H9 (cell line): ENCODE measurements around the gene GFOD2. TPM values are rescaled to one million over a fixed set of nuclear protein-coding genes. Genes with fewer than 3 reads are reported as not detected.
A peak's percentile ranks its signal among the peaks of the same experiment; 100 is the strongest.

ENCODE experiments used
- DNase-seq: peaks from one replicate; pipeline ENCODE4 v3.0.0-alpha.2; 2017
- H2AFZ ChIP-seq: one replicate; pipeline ENCODE4 v1.6.1; 2013; ENCODE audit warnings: mild to moderate bottlenecking, low read length, control low read depth, moderate library complexity
- H2AK5ac ChIP-seq: 2 replicates; pipeline ENCODE4 v1.6.1; 2013; ENCODE audit warnings: low read length, control low read depth, mixed read lengths; ENCODE audit not compliant: insufficient read length
- H2BK120ac ChIP-seq: one replicate; pipeline ENCODE4 v1.6.1; 2013; ENCODE audit warnings: low read depth, mild to moderate bottlenecking, low read length, control low read depth, inconsistent platforms; ENCODE audit not compliant: poor library complexity, severe bottlenecking
- H2BK12ac ChIP-seq: 2 replicates; pipeline ENCODE4 v1.6.1; 2013; ENCODE audit warnings: low read length, control low read depth, mixed read lengths, low read depth; ENCODE audit not compliant: insufficient read length
- H2BK15ac ChIP-seq: 2 replicates; pipeline ENCODE4 v1.6.1; 2013; ENCODE audit warnings: low read depth, low read length, control low read depth
- H2BK20ac ChIP-seq: one replicate; pipeline ENCODE4 v1.6.1; 2013; ENCODE audit warnings: low read depth, mild to moderate bottlenecking, low read length, control low read depth, inconsistent platforms; ENCODE audit not compliant: poor library complexity, severe bottlenecking
- H2BK5ac ChIP-seq: 2 replicates; pipeline ENCODE4 v1.6.1; 2013; ENCODE audit warnings: low read length, control low read depth, mixed read lengths; ENCODE audit not compliant: insufficient read length
- H3K14ac ChIP-seq: 2 replicates; pipeline ENCODE4 v1.6.1; 2013; ENCODE audit warnings: low read length, control low read depth; ENCODE audit not compliant: insufficient read depth
- H3K18ac ChIP-seq: 2 replicates; pipeline ENCODE4 v1.6.1; 2013; ENCODE audit warnings: low read depth, mild to moderate bottlenecking, mixed read lengths, low read length, control low read depth; ENCODE audit not compliant: insufficient read length
- H3K23ac ChIP-seq: 2 replicates; pipeline ENCODE4 v1.6.1; 2013; ENCODE audit warnings: low read length, control low read depth, mixed read lengths, low read depth; ENCODE audit not compliant: insufficient read length
- H3K23me2 ChIP-seq: 2 replicates; pipeline ENCODE4 v1.6.1; 2013; ENCODE audit warnings: low read depth, mild to moderate bottlenecking, mixed read lengths, low read length, control low read depth; ENCODE audit not compliant: insufficient read length, poor library complexity, severe bottlenecking
- H3K27ac ChIP-seq: 2 replicates; pipeline ENCODE4 v1.5.1; 2013; ENCODE audit warnings: low read length, control low read depth, mixed read lengths, low read depth; ENCODE audit not compliant: insufficient read length
- H3K27me3 ChIP-seq: 2 replicates; pipeline ENCODE4 v1.6.1; 2013; ENCODE audit warnings: low read length, control low read depth, inconsistent platforms; ENCODE audit not compliant: insufficient read depth
- H3K4ac ChIP-seq: 2 replicates; pipeline ENCODE4 v1.6.1; 2013; ENCODE audit warnings: low read depth, mild to moderate bottlenecking, control low read depth, inconsistent platforms, low read length, moderate library complexity
- H3K4me1 ChIP-seq: 2 replicates; pipeline ENCODE4 v1.6.1; 2013; ENCODE audit warnings: low read length, control low read depth, inconsistent platforms; ENCODE audit not compliant: insufficient read depth
- H3K4me2 ChIP-seq: 2 replicates; pipeline ENCODE4 v1.6.1; 2013; ENCODE audit warnings: low read length, control low read depth, mixed read lengths; ENCODE audit not compliant: insufficient read length, insufficient read depth
- H3K56ac ChIP-seq: 2 replicates; pipeline ENCODE4 v1.6.1; 2013; ENCODE audit warnings: low read depth, mild to moderate bottlenecking, mixed read lengths, low read length, control low read depth; ENCODE audit not compliant: insufficient read length
- H3K79me1 ChIP-seq: 2 replicates; pipeline ENCODE4 v1.6.1; 2013; ENCODE audit warnings: low read depth, mild to moderate bottlenecking, moderate library complexity, low read length, control low read depth, inconsistent platforms; ENCODE audit not compliant: insufficient read depth, poor library complexity, severe bottlenecking
- H3K79me2 ChIP-seq: 2 replicates; pipeline ENCODE4 v1.6.1; 2013; ENCODE audit warnings: low read length, control low read depth, inconsistent platforms; ENCODE audit not compliant: insufficient read depth
- H3K9ac ChIP-seq: 2 replicates; pipeline ENCODE4 v1.6.1; 2013; ENCODE audit warnings: low read length, control low read depth, mixed read lengths; ENCODE audit not compliant: insufficient read length; ENCODE audit errors: extremely low read depth
- H3K9me3 ChIP-seq: one replicate; pipeline ENCODE4 v1.6.1; 2013; ENCODE audit warnings: low read depth, low read length, inconsistent platforms; ENCODE audit not compliant: control insufficient read depth
- H3T11ph ChIP-seq: one replicate; pipeline ENCODE4 v1.6.1; 2013; ENCODE audit warnings: mild to moderate bottlenecking, low read length, control low read depth, inconsistent platforms
- H4K20me1 ChIP-seq: one replicate; pipeline ENCODE4 v1.6.1; 2013; ENCODE audit not compliant: control insufficient read depth, insufficient read length, insufficient read depth
- H4K5ac ChIP-seq: 2 replicates; pipeline ENCODE4 v1.6.1; 2013; ENCODE audit warnings: low read depth, mild to moderate bottlenecking, mixed read lengths, low read length, control low read depth; ENCODE audit not compliant: insufficient read length
- H4K8ac ChIP-seq: replicated peaks from 2 replicates; pipeline ENCODE4 v1.6.1; 2013; ENCODE audit warnings: low read length, control low read depth, mixed read lengths, low read depth; ENCODE audit not compliant: insufficient read length
- H4K91ac ChIP-seq: 2 replicates; pipeline ENCODE4 v1.6.1; 2013; ENCODE audit warnings: low read depth, mild to moderate bottlenecking, moderate library complexity, mixed read lengths, low read length, control low read depth; ENCODE audit not compliant: insufficient read length
- H3K27ac Mint-ChIP-seq, 3 experiments: 2 replicates in 2 of 3; 3 replicates in 1 of 3; pipeline ENCODE4 v1.8.0; 2020 to 2021; ENCODE audit warnings: mixed read lengths in 3 of 3, mild to moderate bottlenecking in 1 of 3, moderate library complexity in 1 of 3
- H3K27me3 Mint-ChIP-seq: 2 replicates; pipeline ENCODE4 v1.8.0; 2021; ENCODE audit warnings: low read depth, mild to moderate bottlenecking, moderate library complexity, mixed read lengths
- H3K36me3 Mint-ChIP-seq, 3 experiments: 2 replicates in 2 of 3; 3 replicates in 1 of 3; pipeline ENCODE4 v1.8.0; 2020 to 2021; ENCODE audit warnings: low read depth in 3 of 3, mixed read lengths in 3 of 3; ENCODE audit not compliant: insufficient read depth in 1 of 3
- H3K4me1 Mint-ChIP-seq, 2 experiments: 2 replicates each; pipeline ENCODE4 v1.8.0; 2020; ENCODE audit warnings: mixed read lengths in 2 of 2
- H3K4me3 Mint-ChIP-seq, 2 experiments: 2 replicates in 1 of 2; 3 replicates in 1 of 2; pipeline ENCODE4 v1.8.0; 2020 to 2021; ENCODE audit warnings: mild to moderate bottlenecking in 2 of 2, mixed read lengths in 2 of 2, moderate library complexity in 1 of 2
- H3K9me3 Mint-ChIP-seq, 2 experiments: 2 replicates in 1 of 2; 3 replicates in 1 of 2; pipeline ENCODE4 v1.8.0; 2020; ENCODE audit warnings: mild to moderate bottlenecking in 2 of 2, mixed read lengths in 2 of 2, moderate library complexity in 1 of 2
- CTCF ChIP-seq: fragments of 200-600 bp; sonication (generic); conservative IDR thresholded peaks from 3 replicates; pipeline ENCODE4 v1.8.0; 2021; ENCODE audit warnings: antibody characterized with exemption, mild to moderate bottlenecking
- WGBS: extraction: QIAGEN DNeasy Blood & Tissue Kit; methylation state at CpG from one replicate; pipeline ENCODE4 v1.1.7; 2013; ENCODE audit warnings: missing lambda C conversion rate, low lambda C conversion rate, mixed read lengths; ENCODE audit not compliant: insufficient read length; ENCODE audit errors: extremely low coverage; 5-methylcytosine and 5-hydroxymethylcytosine counted together
- total RNA-seq: library from RNA; stranded (reverse); gene quantifications from 2 replicates; pipeline ENCODE4 v1.2.1, GENCODE V29; 2021

GFOD2 gene
- total RNA-seq, 1 experiment from 2014 or later, result 21.8 TPM

GRCh38 chr16:67663151-67663876 lies 55.8 kb downstream of the GFOD2 start:
- no peak overlapping the region for H4K8ac ChIP-seq
- peak; percentile 79 for DNase-seq
- no peak overlapping the region for H3K18ac ChIP-seq
- H3K27me3 ChIP-seq, result no peaks in the 10 kb centered on the region
- no peak overlapping the region for H3K4ac ChIP-seq
- H2BK5ac ChIP-seq, result no peak overlapping the region
- no peak overlapping the region for H3K9ac ChIP-seq
- no peaks in the 10 kb centered on the region for H3K4me1 ChIP-seq
- H3K27ac Mint-ChIP-seq, result peak overlapping the region in 1 of 3 experiments; percentile 64; a peak in 1 of 7 replicates
- H4K5ac ChIP-seq, result no peak overlapping the region
- H4K20me1 ChIP-seq, result no peaks in the 10 kb centered on the region
- H3K23ac ChIP-seq, result no peak overlapping the region
- H3K9me3 Mint-ChIP-seq, result no peaks in the 10 kb centered on the region
- no peak overlapping the region for H4K91ac ChIP-seq
- no peaks in the 10 kb centered on the region for H3K9me3 ChIP-seq
- no peak overlapping the region for H2AK5ac ChIP-seq
- no peak overlapping the region for H3K14ac ChIP-seq
- H2BK12ac ChIP-seq, result no peak overlapping the region
- H3K79me1 ChIP-seq, result no peaks in the 10 kb centered on the region
- no peak overlapping the region for H2AFZ ChIP-seq
- no peak overlapping the region for H3K27ac ChIP-seq
- peaks cover 16 to 35% of the 10 kb centered on the region in 2 experiments for H3K4me1 Mint-ChIP-seq
- TF ChIP-seq CTCF, result peak; percentile 63
- H2BK20ac ChIP-seq, result no peak overlapping the region
- H3K79me2 ChIP-seq, result no peaks in the 10 kb centered on the region
- H3K4me3 Mint-ChIP-seq, result peak overlapping the region; percentile 29 to 57; a peak in 3 of 5 replicates
- H3K23me2 ChIP-seq, result peaks cover 15% of the 10 kb centered on the region
- peaks cover 4% of the 10 kb centered on the region for H3K27me3 Mint-ChIP-seq
- no peak overlapping the region for H3T11ph ChIP-seq
- peaks cover 3 to 11% (median 8%) of the 10 kb centered on the region in 3 experiments; a peak in 5 of 7 replicates for H3K36me3 Mint-ChIP-seq
- H2BK120ac ChIP-seq, result no peak overlapping the region
- no peak overlapping the region for H3K56ac ChIP-seq
- WGBS, result no CpG with 5 or more reads among the region's 25 CpGs
- no peak overlapping the region for H3K4me2 ChIP-seq
- no peak overlapping the region for H2BK15ac ChIP-seq
